ENCODE results near the gene WDCP.
A peak's percentile ranks its signal among the peaks of the same experiment; 100 is the strongest.
"Not testable (repeated sequence)": the region's sequence is repeated elsewhere in the genome, so short reads cannot be mapped to it uniquely, and the experiment has no call there.

The WDCP gene, protein sequence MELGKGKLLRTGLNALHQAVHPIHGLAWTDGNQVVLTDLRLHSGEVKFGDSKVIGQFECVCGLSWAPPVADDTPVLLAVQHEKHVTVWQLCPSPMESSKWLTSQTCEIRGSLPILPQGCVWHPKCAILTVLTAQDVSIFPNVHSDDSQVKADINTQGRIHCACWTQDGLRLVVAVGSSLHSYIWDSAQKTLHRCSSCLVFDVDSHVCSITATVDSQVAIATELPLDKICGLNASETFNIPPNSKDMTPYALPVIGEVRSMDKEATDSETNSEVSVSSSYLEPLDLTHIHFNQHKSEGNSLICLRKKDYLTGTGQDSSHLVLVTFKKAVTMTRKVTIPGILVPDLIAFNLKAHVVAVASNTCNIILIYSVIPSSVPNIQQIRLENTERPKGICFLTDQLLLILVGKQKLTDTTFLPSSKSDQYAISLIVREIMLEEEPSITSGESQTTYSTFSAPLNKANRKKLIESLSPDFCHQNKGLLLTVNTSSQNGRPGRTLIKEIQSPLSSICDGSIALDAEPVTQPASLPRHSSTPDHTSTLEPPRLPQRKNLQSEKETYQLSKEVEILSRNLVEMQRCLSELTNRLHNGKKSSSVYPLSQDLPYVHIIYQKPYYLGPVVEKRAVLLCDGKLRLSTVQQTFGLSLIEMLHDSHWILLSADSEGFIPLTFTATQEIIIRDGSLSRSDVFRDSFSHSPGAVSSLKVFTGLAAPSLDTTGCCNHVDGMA

DNA sequence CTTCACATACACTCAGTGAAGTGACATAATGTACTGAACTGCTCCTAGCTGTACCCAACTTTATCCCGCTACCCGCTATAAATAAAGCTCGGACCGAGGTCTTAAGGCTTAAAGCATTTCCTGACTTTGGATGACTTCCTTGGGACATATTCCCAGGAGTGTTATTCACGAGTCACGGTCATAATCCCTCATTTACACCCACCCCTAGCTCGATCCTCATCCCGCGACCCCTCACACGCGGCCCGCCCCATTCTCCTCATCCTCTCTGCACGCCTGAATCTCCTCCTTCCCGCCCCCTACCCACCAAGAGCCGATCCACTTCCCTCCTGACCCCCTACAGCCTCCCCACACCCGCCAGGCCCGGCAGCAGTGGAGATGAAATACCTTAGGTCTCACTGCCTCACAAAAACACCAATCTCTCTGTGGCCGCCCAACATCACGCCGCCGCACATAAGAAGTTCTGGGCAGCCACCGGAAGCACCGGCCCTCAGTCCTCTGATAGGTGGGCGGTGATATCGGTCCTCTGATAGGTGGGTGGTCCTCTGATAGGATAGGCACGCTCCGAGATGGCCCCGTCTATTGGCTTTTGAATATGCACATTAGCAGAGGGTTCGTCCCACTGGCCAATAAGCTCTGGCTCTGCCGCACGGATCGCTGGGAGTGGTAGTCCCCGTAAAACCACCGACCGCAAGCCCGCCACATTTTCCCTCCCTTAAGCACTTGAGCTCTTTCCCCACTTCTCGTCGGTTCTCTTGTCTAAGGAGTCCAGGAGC, at the start of gene WDCP:
WDCP (minus strand) TSS at position 462 of the 773 bp plus-strand sequence. CDS start 7,897 bp downstream, outside the sequence.
- peak; percentile 98 for DNase-seq

DNA sequence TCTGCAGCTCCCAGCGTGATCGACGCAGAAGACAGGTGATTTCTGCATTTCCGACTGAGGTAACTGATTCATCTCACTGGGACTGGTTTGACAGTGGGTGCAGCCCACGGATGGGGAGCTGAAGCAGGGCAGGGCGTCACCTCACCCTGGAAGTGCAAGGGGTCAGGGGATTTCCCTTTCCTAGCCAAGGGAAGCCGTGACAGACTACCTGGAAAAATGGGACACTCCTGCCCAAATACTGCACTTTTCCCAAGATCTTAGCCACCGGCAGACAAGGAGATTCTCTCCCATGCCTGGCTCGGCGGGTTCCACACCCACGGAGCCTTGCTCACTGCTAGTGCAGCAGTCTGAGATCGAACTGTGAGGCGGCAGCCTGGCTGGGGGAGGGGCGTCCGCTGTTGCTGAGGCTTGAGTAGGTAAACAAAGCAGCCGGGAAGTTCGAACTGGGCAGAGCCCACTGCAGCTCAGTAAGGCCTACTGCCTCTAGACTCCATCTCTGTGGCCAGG, 48.0 kb upstream of the WDCP start:
- DNase-seq, result not testable (repeated sequence)

DNA sequence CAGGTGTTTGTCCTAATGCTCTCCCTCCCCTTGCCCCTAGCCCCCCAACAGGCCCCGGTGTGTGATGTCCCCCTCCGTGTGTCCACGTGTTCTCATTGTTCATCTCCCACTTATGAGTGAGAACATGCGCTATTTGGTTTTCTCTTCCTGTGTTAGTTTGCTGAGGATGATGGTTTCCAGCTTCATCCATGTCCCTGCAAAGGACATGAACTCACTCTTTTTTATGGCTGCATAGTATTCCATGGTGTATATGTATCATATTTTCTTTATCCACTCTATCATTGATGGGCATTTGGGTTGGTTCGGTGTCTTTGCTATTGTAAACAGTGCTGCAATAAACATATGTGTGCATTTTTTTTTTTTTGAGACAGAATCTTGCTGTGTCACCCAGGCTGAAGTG, 46.1 kb upstream of the WDCP start:
- not testable (repeated sequence) for DNase-seq

DNA sequence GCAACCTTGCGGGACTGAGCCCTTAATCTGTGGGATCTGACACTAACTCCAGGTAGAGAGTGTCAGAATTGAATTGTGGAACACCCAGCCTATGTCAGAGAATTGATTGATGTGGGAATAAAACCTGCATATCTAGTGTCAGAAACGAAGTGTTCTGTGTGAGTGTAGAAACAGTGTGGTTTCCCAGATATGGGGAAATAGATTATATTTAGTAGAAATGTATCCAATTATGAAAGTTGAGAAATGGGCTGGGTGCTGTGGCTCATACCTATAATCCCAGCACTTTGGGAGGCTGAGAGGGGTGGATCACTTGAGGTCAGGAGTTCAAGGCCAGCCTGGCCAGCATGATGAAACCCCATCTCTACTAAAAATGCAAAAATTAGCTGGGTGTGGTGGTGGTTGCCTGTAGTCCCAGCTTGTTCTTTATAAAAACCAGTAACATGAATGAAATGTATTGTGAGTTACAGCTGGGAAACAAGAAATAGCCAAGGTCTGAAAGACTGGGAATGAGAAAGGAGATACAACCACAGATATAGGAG, 41.7 kb upstream of the WDCP start:
- DNase-seq, result no peak

DNA sequence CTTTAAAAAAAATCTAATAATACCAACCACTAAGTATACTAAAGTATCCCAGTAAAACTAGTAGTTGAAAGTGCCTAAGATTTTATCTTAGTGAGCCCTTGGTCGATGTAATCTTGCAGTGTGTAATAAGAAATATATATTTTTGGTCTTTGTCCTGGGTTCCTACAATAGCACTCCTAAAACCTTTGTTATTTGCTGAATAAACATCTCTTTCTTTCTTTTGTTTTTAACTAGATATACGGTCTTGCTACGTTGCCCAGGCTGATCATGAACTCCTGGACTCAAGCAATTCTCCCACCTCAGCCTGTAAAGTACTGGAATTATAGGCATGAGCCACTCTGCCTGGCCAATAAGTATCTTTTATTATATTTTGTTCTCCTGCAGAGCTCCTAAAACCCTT, 39.8 kb upstream of the WDCP start:
- DNase-seq, result no peak

DNA sequence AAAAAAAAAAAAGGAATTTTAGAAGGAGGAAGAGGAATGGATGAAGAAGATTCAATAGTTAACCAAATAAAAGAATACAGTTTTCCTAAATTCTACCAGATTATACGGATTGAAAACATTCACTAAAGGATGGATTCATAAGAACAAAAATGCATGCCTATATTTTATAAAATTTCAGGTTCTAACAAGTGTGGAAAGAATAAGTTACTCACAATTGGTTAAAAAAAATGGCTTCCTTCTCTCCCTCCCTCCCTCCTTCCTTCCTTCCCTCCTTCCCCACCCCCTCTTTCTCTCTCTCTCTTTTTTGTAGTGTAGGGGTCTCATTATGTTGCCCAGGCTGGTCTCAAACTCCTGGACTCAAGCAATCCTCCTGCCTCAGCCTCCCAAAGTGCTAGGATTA, 39.0 kb upstream of the WDCP start:
- no peak for DNase-seq

DNA sequence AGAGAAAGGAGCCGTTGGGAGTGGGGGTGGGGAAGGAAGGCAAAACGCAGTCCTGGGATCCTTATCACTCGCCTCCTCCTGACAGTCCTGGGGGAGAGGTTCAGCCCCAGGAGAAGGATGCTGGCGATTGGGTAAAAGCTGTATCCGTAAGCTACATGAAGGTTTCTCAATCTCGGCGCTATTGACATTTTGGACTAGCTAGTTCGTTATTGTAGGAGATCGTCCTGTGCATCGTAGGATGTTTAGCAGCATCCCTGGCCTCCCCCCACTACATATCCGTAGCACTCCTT, 38.0 kb upstream of the WDCP start:
- DNase-seq, result no peak

DNA sequence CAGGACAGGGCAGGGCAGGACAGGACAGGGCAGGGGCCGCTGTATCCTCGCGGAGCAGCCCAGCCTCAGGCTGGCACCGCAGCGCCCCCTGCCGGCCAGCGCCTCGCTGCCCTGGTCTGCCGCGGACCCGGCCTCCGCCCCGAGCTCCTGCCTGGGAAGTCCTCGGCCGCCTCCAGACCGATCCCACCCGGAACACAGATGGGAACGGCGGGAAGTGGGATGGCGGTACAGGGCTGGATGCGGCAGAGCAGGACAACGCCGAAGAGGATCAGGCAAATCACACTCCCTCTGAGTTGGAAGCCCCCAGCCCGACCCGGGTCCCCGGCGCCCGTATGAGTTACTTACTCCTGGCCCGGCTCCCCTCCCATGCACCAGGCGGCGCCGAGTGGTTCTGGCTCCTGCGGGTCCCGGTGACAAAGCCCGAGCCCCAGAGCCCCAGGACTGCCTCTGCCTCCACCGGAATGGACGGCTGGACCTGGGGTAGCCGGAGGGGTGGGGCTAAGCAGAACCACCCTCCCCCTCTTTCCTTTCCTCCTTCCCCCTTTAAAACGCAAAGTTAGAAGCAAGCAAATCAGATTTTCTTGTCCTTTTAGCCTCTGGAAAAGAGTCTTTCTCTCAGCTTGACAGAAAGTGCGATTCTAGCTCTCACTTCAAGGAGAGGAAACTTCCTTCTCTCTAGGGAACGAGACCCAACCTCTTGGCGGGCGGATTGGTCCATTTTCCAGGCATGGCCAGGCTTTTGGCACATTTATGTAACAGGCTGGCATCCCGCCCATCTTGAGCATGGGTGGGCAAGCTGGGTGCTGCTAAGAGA, 37.4 kb upstream of the WDCP start, which contains the start of gene TP53I3:
TP53I3 (minus strand) TSS at position 449 of the 814 bp plus-strand sequence. CDS start 508 bp downstream, outside the sequence.
- DNase-seq, result peak; percentile 80

DNA sequence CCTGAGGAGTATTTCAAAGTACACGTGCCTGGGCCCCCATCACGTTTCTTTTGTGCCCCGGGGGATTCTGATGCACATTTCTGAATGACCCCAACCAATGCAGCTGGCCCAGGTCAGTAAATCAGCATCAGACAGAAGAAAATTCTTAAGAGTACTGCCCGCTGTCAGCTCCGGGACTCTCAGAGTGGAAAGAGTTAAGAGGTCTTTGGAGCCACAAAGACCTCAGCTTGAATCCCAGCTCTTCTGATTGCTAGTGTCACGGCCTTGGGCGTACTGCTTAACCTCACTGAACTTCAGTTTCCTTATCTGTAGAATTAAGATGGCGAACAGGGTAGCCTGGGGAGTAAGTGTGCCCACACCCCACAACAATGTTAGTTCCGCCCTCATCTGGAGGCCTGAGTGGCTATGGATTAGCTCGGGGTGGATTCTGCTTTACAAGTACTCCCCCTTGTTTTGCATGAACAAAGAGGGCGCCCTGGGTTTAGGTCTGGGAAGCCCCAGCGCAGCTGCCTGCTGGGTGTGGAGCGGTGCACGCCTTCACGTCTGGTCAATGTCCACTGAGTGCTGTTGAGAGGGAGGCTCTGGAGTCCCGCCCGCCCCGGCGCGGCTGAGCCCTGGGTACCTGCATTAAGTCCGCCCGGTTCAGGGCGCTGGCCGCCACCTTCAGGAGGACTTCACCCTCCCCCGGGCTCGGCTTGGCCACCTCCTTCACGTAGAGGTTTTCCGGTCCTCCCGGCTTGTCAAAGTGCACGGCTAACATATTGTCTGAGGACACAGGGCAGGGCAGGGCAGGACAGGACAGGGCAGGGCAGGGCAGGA, 36.6 kb upstream of the WDCP start:
- DNase-seq, result peak; percentile 38

DNA sequence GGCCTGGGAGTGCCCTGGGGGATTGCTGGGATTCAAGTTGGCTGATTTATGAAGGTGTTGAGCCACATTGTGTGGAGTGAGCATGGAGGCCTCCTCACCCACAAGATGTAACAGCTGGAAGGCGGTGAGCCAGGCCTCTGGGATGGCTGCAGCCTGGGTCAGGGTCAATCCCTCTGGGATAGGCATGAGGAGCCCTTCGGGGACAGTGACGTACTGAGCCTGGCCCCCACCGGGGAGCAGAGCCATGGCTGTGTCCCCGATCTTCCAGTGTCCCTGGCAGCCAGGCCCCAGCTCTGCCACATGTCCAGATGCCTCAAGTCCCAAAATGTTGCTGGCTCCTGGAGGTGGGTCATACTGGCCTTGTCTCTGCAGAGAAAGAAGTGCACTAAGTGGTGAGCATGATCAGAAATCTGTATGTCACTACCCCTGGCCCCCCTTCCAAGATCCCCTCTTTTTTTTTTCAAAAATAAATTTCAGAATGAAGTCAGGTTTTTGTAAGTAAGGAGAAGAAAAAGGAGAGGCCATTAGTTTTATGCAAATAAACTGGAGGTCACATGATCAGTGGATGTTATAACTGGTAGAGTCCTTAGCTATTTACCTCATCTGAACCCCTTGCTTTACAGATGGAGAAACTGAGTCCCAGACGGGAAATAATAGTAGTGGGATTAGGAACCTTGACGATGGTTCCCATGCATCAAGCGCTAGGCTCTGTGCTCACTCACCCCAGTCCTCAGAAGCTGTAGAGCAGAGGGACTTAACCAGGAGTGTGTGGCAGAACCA, 35.8 kb upstream of the WDCP start:
- DNase-seq, result no peak

DNA sequence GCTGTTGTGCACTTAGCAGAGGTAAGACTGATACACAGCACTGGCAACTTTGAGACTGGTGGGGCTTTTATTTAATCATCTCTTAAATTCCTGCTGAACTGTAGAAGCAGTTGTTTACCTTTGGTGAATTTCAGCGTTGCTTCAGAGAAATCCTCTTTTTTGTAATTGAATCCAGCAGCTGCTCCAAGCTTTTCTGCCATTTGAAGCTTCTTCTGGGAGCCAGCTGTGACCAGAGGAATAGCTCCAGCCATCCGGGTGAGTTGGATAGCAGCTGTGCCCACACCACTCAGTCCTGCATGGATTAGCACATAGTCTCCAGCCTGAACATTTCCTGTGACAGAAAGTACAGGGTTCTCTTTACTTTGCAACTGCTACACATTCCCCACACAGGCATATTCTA, 33.5 kb upstream of the WDCP start:
- no peak for DNase-seq

DNA sequence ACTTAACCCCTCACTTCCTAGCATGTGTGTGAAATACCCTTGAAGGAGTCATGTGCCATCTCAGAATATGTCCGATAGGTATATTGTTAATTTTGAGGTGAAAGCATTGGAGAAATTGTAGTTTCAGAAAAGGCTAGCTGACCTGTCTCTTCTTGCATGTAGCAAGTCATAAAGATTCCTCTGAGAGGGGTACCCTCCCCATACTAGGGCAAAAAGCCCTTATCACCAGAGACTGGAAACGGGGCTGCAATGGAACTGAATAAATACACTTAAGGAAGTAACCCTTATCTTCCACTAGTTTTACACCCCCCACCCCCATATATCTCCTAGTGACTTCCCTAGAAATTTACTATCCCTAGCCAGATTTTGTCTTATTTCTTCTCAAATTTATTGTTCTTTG, 30.7 kb upstream of the WDCP start:
- no peak for DNase-seq

DNA sequence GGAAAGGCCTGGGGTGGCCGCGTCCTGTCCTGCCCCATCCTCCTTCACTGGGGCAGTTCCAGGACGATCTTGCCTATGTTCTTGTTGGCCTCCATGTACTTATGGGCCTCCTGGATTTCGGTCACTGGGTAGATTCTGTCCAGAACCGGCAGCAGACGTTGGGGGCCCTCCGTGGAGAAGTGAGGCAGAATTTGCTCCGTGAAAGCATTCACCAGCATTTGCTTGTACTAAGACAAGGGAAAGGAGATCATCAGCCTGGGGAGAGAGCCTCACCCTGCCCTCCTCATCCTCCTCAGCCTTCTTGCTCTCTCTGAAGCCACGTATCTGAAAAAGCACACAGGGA, 30.3 kb upstream of the WDCP start:
- no peak for DNase-seq

DNA sequence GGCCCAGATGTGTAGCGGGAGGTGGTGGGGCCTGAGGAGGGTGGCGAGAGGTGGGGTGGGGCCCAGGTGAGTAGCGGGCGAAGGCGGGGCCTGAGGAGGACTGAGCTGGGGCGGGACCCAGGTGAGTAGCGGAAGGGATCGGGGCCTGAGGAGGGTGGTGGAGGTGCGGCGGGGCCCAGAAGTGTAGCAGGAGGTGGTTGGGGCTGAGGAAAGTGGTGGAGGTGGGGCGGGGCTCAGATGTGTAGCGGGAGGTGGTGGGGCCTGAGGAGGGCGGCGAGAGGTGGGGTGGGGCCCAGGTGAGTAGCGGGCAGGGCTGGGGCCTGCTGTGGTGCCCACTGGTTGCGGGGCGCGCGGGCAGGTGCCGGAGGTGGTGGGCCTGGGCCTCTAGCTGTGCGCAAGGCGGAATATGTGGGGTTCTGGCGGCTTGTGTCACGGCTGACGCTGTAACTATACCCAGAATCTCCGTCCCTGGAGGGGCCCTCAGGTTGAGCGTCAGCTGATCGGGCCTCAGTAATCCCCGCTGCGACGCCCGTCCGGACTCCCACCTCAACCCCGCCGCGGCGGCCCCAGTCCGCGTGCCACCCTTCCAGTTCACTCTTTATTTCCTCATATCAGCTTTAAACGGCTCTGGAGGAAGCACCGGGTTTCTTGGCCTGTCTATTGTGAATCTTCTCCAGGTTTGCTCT, 29.8 kb upstream of the WDCP start:
- no peak for DNase-seq

DNA sequence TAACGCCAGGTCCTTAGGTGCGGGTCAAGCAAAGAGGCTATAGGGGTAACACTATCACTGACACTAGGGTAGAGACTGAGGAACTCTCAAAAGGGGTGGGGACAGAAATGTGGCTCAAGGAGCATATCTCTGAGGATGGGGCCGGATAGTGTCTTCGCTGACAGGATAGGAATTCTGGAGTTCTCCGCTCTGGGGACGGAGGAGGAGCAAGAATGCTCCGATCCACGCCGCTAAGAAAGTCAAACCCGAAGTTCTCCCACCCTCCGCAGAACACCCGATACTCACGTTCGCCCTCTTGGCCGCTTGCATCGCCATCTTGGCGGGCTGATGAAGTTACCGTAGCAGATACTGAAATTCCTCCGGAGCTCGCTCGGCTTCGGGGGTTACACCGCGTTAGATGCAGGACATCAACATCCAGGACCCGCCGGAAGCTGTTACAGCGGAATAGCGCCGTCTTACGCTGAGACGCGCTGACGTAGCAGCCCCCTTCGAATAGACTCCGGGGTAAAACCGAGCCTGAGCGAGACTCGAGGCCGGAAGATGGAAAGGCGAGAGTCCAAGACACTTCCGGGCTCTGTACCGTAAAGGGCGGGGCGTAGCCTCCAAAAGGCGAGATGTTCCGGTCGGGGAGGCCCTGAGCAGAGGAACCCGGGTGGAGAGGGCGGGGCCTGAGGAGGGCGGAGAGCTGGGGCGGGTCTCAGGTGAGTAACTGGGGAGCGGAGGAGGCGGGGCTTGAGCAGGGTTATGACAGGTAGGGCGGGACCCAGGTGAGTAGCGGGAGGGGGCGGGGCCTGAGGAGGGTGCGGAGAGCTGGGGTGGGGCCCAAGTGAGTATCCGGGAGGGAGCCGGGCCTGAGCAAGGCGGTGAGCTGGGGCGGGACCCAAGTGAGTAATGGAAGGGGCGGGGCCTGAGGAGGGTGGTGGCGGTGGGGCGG, 29.0 kb upstream of the WDCP start, which contains the start of gene SF3B6:
SF3B6 (minus strand) TSS at position 412 of the 934 bp plus-strand sequence; CDS start at position 315, 97 bp downstream.
- DNase-seq, result peak; percentile 97

DNA sequence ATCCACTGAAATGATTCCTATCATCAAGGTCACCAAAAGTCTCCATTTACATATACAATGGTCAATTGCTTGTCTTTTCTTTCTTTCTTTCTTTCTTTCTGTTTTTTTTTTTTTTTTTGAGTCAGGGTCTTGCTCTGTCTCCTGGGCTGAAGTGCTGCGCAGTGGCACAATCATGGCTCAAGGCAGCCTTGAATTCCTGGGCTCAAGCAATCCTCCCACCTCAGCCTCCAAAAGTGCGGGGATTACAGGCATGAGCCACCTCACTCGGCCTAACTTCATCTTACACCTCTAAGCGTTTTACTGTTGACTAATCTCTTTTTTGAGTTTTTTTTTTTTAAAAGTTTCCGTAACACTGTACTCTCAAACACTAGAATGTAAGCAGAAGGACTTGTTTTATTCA, 28.1 kb upstream of the WDCP start:
- no peak for DNase-seq

DNA sequence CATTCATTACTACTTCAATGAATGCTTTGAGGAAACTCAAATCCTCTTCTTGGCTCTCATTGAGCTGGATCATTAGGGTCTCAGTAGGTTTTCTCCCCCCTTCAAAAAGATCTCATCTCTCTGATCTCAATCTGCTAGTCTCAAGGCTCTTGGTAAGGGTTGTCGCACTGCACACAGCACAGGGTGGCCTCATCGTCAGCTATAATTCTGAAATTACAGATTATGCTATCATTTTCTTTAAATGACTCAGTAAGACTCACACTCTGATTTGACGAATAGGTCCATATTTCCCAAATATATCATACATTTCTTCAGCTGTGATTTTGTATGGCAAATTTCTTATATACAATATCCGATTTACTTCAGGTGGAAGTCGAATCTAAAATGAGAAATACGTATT, 26.6 kb upstream of the WDCP start:
- DNase-seq, result no peak

DNA sequence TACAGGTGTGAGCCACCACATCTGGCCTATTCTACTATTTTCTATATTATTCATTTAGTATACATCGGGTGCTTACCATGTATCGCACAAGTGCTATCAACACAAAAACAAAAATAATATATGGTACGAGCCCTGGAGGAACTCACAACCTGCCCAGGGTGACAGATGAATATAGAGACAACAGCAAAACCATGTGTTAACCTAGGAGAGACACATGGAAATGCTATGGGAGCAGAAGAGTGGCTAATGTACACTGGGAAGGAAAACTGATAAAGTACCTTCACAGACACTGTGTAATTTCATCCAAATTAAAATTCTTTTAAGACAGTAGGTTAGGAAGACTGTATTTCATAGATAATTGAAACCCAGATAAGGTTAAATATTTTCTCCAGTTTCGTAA, 25.1 kb upstream of the WDCP start:
- no peak for DNase-seq

DNA sequence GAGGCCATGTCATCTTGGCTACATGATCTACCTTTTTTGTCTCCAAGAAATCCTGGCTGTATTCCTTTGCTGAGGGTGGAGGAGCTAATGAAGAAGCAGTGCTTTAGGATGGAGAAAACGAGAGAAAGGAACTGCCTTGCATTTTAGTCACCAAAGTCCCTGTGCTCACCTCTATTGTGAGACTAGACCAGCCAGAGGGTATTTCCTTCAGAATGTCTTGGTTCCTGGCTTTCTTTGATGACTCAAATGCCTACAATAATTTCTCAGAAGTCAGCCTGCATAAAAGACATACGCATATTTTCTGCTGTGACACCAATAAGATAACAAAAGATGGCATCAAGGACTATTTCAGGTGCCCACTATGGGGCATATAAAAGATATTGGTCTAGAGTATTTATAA, 18.1 kb upstream of the WDCP start:
- DNase-seq, result no peak

Data from amniotic stem cell (primary cell).